Fibroblast of mammary gland (primary cell): ENCODE results near the gene MSL3B.

ENCODE experiments used
- DNase-seq: peaks from one replicate; pipeline ENCODE4 v3.0.0-alpha.2; 2010; ENCODE audit warnings: low read depth
- H3K4me3 ChIP-seq: 2 replicates; pipeline ENCODE4 v1.5.1; 2011; ENCODE audit warnings: low read depth, mild to moderate bottlenecking, low read length, moderate library complexity; ENCODE audit not compliant: control insufficient read depth
- CTCF ChIP-seq: conservative IDR thresholded peaks from 2 replicates; pipeline ENCODE4 v1.5.1; 2011; ENCODE audit warnings: low read depth, low read length, inconsistent platforms; ENCODE audit not compliant: control insufficient read depth, insufficient read depth

Gene MSL3B

GRCh38 chr2:233847248-233847898, 20.8 kb downstream of the MSL3B start:
- no peak for DNase-seq
- no peak for TF ChIP-seq CTCF
- no peak overlapping the region for H3K4me3 ChIP-seq

GRCh38 chr2:233846387-233847247, 21.6 kb downstream of the MSL3B start:
- no peak for TF ChIP-seq CTCF
- no peak for DNase-seq
- no peak overlapping the region for H3K4me3 ChIP-seq

GRCh38 chr2:233845301-233846060, 22.7 kb downstream of the MSL3B start:
- TF ChIP-seq CTCF, result no peak
- no peak for DNase-seq
- no peak overlapping the region for H3K4me3 ChIP-seq

GRCh38 chr2:233844836-233845235, 23.4 kb downstream of the MSL3B start:
- DNase-seq, result no peak
- no peak overlapping the region for H3K4me3 ChIP-seq
- no peak for TF ChIP-seq CTCF

GRCh38 chr2:233844064-233844807, 23.9 kb downstream of the MSL3B start:
- TF ChIP-seq CTCF, result no peak
- no peak overlapping the region for H3K4me3 ChIP-seq
- DNase-seq, result no peak

- H3K4me3 ChIP-seq, result no peak overlapping the region
- no peak for TF ChIP-seq CTCF
- no peak for DNase-seq
Observed at GRCh38 chr2:233841183-233841582, 27.0 kb downstream of the MSL3B start.
